ENCODE data around the gene CCSER1.

CCSER1 gene

GRCh38 chr4:90992213-90992612 is 865.0 kb downstream of the CCSER1 start:
- DNase-seq (ENCODE audit: low spot score) = no peak
- TF ChIP-seq, protein P1, sequence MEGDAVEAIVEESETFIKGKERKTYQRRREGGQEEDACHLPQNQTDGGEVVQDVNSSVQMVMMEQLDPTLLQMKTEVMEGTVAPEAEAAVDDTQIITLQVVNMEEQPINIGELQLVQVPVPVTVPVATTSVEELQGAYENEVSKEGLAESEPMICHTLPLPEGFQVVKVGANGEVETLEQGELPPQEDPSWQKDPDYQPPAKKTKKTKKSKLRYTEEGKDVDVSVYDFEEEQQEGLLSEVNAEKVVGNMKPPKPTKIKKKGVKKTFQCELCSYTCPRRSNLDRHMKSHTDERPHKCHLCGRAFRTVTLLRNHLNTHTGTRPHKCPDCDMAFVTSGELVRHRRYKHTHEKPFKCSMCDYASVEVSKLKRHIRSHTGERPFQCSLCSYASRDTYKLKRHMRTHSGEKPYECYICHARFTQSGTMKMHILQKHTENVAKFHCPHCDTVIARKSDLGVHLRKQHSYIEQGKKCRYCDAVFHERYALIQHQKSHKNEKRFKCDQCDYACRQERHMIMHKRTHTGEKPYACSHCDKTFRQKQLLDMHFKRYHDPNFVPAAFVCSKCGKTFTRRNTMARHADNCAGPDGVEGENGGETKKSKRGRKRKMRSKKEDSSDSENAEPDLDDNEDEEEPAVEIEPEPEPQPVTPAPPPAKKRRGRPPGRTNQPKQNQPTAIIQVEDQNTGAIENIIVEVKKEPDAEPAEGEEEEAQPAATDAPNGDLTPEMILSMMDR (IDR thresholded peaks at IDR 0.05; ENCODE audit: extremely low read depth, missing control alignments) = no peak

GRCh38 chr4:90994851-90995574 is 867.8 kb downstream of the CCSER1 start:
- TF ChIP-seq, protein P1 (IDR thresholded peaks at IDR 0.05; ENCODE audit: extremely low read depth, missing control alignments) = no peak
- DNase-seq (ENCODE audit: low spot score) = no peak

- TF ChIP-seq, protein P1 (IDR thresholded peaks at IDR 0.05; ENCODE audit: extremely low read depth, missing control alignments) = no peak
- DNase-seq (ENCODE audit: low spot score) = no peak
These were observed 868.8 kb downstream of the CCSER1 start for GRCh38 chr4:90995996-90996395.

DNA sequence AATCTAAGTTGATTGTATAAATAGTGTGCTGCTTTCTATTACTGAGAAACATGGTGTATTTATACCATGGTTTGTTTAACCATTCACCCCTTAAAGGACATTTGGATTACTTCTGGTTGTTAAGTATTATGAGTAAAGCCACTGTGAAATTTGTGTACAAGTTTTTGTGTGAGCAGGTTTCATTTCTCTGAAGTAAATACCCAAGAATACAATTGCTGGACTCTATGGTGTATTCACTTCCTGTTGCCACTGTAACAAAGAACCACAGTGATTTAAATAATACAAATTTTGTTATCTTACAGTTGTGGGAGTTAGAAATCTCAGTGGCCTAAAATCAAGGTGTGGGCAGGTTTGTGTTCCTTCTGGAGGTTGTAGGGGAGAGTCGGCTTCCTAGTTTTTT is 869.6 kb downstream of the CCSER1 start:
- DNase-seq (ENCODE audit: low spot score) = no peak
- TF ChIP-seq, protein P1 (IDR thresholded peaks at IDR 0.05; ENCODE audit: extremely low read depth, missing control alignments) = no peak

- TF ChIP-seq, protein P1 (IDR thresholded peaks at IDR 0.05; ENCODE audit: extremely low read depth, missing control alignments) = no peak
- DNase-seq (ENCODE audit: low spot score) = no peak
These were observed 888.7 kb downstream of the CCSER1 start for GRCh38 chr4:91015861-91016260.

GRCh38 chr4:91019513-91019912 is 892.3 kb downstream of the CCSER1 start:
- DNase-seq (ENCODE audit: low spot score) = no peak
- TF ChIP-seq, protein P1 (IDR thresholded peaks at IDR 0.05; ENCODE audit: extremely low read depth, missing control alignments) = no peak

DNA sequence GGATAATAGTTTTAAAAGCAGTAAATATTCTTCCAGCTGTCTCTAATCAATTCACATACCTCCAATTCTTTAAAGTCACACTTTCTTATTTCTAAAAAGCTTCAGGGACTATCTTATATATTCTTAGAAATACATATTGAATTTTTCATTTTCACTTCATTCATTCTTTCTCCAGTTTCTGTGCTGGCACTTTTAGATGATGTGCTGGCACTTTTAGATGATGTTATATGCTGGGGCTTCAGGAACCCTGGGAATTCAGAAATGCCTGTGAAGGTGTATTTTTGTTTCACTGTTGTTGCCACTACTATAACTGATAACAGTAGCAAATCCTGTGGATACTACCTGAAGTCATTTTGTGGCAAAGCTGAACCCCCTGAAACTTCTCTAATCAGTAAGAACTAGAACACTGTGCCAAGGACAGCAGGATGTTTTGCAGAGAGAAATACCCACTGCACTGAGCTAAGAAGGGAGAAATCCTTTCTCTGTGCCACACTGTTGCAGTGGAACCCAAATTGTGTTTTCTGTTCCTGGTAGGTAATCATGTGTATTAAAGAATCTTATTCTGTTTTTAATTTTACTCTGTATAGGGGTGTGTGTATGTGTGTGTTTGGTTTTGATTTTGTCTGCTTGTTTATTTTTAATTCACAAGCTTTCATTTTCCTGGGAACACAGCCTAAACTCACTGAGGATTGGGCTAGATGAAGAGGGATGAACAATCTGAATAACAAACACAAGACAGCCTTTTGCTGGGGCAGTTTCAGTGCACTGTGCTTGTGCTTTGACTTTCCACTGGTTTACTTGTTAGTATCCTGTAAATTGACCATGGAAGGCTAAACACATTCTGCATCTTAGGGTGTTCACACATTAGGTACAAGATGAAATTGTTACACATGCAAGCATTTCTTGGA is 898.3 kb downstream of the CCSER1 start:
- DNase-seq (ENCODE audit: low spot score) = no peak
- TF ChIP-seq, protein P1 (IDR thresholded peaks at IDR 0.05; ENCODE audit: extremely low read depth, missing control alignments) = no peak
